RPMI7951 (cell line): Measurements from ENCODE around the gene ARL14. TPM values are rescaled to one million over a fixed set of nuclear protein-coding genes. Genes with fewer than 3 reads are reported as not detected.

Experiments used
- DNase-seq: peaks from one replicate; pipeline ENCODE4 v3.0.0-alpha.2; 2012; ENCODE audit warnings: low read depth
- total RNA-seq: library from RNA; depleted of rRNA; stranded (reverse); fragments of >200 nt; shearing (Covaris generic); gene quantifications from 2 replicates; pipeline ENCODE4 v1.2.3, GENCODE V29; 2014; rRNA removed

Gene ARL14
- total RNA-seq, 1 experiment from 2014 or later, result not detected

GRCh38 chr3:160722331-160722730 is 45.4 kb downstream of the ARL14 start:
- no peak for DNase-seq

- DNase-seq, result no peak
Measured at GRCh38 chr3:160725338-160725737, 48.4 kb downstream of the ARL14 start.

Other genes starting within 250 kb of the ARL14 start
- 11.9 and 19.7 TPM in 2 replicates for gene TRIM59, start 227.4 kb upstream of the ARL14 start, total RNA-seq
- gene KPNA4, start 111.6 kb upstream of the ARL14 start, total RNA-seq, result 22.3 and 27.8 TPM in 2 replicates
- gene PPM1L, start 79.1 kb downstream of the ARL14 start, total RNA-seq, result 0.39 and 1.6 TPM in 2 replicates